Prostate gland (tissue), 2 donors: ENCODE measurements around the gene ORC5. TPM values are rescaled to one million over a fixed set of nuclear protein-coding genes. Genes with fewer than 3 reads are reported as not detected.
"Not testable (repeated sequence)": the region's sequence is repeated elsewhere in the genome, so short reads cannot be mapped to it uniquely, and the experiment has no call there.

Source experiments
- DNase-seq: peaks from one replicate; pipeline ENCODE4 v3.0.0-alpha.2; 2019; ENCODE audit warnings: low spot score
- H3K27ac ChIP-seq, 2 donors: fragments of 200-600 bp; sonication (generic); 2 replicates each; pipeline ENCODE4 v1.5.1; 2017 to 2019
- H3K27me3 ChIP-seq: fragments of 200-600 bp; sonication (generic); replicated peaks from 2 replicates; pipeline ENCODE4 v1.5.1; 2019; ENCODE audit not compliant: insufficient read depth
- H3K36me3 ChIP-seq, 2 donors: fragments of 200-600 bp; sonication (generic); 1 replicate in 1 of 2; 2 replicates in 1 of 2; pipeline versions ENCODE4 v1.5.1 to v1.8.1; 2017 to 2019
- H3K4me1 ChIP-seq: fragments of 200-600 bp; sonication (generic); replicated peaks from 2 replicates; pipeline ENCODE4 v1.5.1; 2019
- H3K4me3 ChIP-seq, 2 donors: fragments of 200-600 bp; sonication (generic); 2 replicates each; pipeline ENCODE4 v1.5.1; 2017 to 2019
- H3K9me3 ChIP-seq: fragments of 200-600 bp; sonication (generic); 2 replicates; pipeline ENCODE4 v1.5.1; 2017
- POLR2A ChIP-seq: fragments of 450-650 bp; IDR thresholded peaks from one replicate; pipeline ENCODE4 v1.6.1; 2016; ENCODE audit warnings: antibody characterized with exemption, mild to moderate bottlenecking
- POLR2AphosphoS5 ChIP-seq: sonication (generic); formaldehyde crosslinking; IDR thresholded peaks from one replicate; pipeline ENCODE4 v1.6.1; 2017; ENCODE audit warnings: antibody characterized with exemption
- WGBS: methylation state at CpG from one replicate; pipeline ENCODE4 v1.1.5; 2018; 5-methylcytosine and 5-hydroxymethylcytosine counted together
- intact Hi-C: fragments of 100-400 bp; cut with DNase I; formaldehyde crosslinking; loops from one replicate; pipeline ENCODE4 v1.14.2; 2022
- total RNA-seq, 2 donors: library from RNA; depleted of rRNA; stranded (reverse); fragments of >200 nt; gene quantifications; one replicate each; pipeline ENCODE4 v1.1.0, GENCODE V29; 2016
- TF ChIP-seq, protein P1 (sequence below), 4 experiments: fragments of 200-600 bp in 2 of 4; fragments of 450-650 bp in 2 of 4; sonication (generic) in 2 of 4; IDR thresholded peaks; 1 replicate in 3 of 4; 2 replicates in 1 of 4; pipeline ENCODE4 v1.5.1; 2016 to 2019; ENCODE audit warnings: antibody characterized with exemption in 4 of 4, mild to moderate bottlenecking in 2 of 4, moderate library complexity in 2 of 4

Gene ORC5
- total RNA-seq, 2 donors from 2014 or later: 31.6 to 50.5 TPM

GRCh38 chr7:104196161-104196560, 11.7 kb downstream of the ORC5 start:
- no peaks in the 10 kb centered on the region for H3K9me3 ChIP-seq
- no peaks in the 10 kb centered on the region for H3K27me3 ChIP-seq
- no peaks in the 10 kb centered on the region for H3K36me3 ChIP-seq
- DNase-seq: no peak
- intact Hi-C loops: no loop called here
- H3K4me1 ChIP-seq: no peaks in the 10 kb centered on the region
- no peak for TF ChIP-seq POLR2AphosphoS5
- TF ChIP-seq POLR2A: no peak
- TF ChIP-seq, protein P1, sequence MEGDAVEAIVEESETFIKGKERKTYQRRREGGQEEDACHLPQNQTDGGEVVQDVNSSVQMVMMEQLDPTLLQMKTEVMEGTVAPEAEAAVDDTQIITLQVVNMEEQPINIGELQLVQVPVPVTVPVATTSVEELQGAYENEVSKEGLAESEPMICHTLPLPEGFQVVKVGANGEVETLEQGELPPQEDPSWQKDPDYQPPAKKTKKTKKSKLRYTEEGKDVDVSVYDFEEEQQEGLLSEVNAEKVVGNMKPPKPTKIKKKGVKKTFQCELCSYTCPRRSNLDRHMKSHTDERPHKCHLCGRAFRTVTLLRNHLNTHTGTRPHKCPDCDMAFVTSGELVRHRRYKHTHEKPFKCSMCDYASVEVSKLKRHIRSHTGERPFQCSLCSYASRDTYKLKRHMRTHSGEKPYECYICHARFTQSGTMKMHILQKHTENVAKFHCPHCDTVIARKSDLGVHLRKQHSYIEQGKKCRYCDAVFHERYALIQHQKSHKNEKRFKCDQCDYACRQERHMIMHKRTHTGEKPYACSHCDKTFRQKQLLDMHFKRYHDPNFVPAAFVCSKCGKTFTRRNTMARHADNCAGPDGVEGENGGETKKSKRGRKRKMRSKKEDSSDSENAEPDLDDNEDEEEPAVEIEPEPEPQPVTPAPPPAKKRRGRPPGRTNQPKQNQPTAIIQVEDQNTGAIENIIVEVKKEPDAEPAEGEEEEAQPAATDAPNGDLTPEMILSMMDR (IDR thresholded peaks at IDR 0.05): no peak
- no peak overlapping the region for H3K4me3 ChIP-seq
- H3K27ac ChIP-seq: no peak overlapping the region
- WGBS: 94% methylated on average over 2 of the region's 2 CpGs

DNA sequence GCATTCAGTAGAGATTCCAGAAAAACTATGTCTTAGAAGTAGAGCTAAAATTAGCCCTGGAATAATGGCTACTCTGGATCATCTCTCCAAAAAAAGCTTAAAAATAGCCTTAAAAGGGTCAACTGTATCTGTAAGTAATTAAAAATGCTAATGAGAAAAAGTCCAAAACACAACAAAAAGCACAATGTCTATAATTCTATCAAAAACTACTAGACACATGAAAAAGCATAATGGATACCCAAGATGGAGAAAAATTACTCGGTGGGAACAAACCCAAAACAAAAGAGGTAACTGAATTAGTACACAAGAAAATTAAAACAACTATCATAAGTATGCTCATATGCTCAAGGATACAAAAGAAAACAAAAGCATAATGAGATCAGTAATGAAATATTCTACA, 15.4 kb downstream of the ORC5 start:
- Histone ChIP-seq H3K4me3 (no peak overlapping the region), H3K4me1 (no peaks in the 10 kb centered on the region), H3K36me3 (no peaks in the 10 kb centered on the region), H3K27me3 (no peaks in the 10 kb centered on the region), H3K9me3 (no peaks in the 10 kb centered on the region), H3K27ac (no peak overlapping the region)
- intact Hi-C loops: no loop called here
- TF ChIP-seq, protein P1 (IDR thresholded peaks at IDR 0.05): no peak
- TF ChIP-seq POLR2AphosphoS5 (no peak), POLR2A (no peak)
- no peak for DNase-seq
- WGBS: 98% methylated on average over 1 of the region's 1 CpG

GRCh38 chr7:104185346-104185745, 22.5 kb downstream of the ORC5 start:
- Histone ChIP-seq H3K4me1 (peaks cover 9% of the 10 kb centered on the region), H3K36me3 (no peaks in the 10 kb centered on the region), H3K4me3 (no peak overlapping the region), H3K27ac (no peak overlapping the region), H3K27me3 (no peaks in the 10 kb centered on the region), H3K9me3 (no peaks in the 10 kb centered on the region)
- WGBS: 11% methylated on average over 3 of the region's 3 CpGs
- intact Hi-C loops: no loop called here
- TF ChIP-seq, protein P1 (IDR thresholded peaks at IDR 0.05): no peak
- no peak for TF ChIP-seq POLR2A
- TF ChIP-seq POLR2AphosphoS5: peak; percentile 85
- peak; percentile 46 for DNase-seq

DNA sequence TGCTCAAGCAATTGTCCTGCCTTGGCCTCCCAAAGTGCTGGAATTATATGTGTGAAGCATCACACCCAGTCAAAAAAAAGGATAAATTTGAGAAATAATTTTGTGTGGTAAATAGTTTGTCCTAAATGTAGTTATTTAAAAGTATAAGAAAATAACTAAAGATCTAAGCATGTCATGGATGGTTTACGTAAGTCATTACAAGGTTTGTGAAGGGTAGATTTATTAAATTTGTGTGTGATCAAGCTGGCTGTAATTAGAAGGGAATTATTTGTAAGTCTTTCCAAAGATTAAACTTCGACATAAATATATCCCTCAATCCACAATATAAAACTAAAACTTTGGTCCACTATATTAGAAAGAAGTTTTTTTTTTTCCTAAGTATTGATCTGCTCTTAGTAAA, 28.6 kb downstream of the ORC5 start:
- WGBS: 96% methylated on average over 2 of the region's 2 CpGs
- intact Hi-C loops: no loop called here
- DNase-seq: no peak
- H3K9me3 ChIP-seq: no peaks in the 10 kb centered on the region
- no peak overlapping the region for H3K4me3 ChIP-seq
- H3K27ac ChIP-seq: no peak overlapping the region
- H3K4me1 ChIP-seq: peaks cover 3% of the 10 kb centered on the region
- no peaks in the 10 kb centered on the region for H3K27me3 ChIP-seq
- H3K36me3 ChIP-seq: no peaks in the 10 kb centered on the region
- TF ChIP-seq, protein P1 (IDR thresholded peaks at IDR 0.05): no peak
- no peak for TF ChIP-seq POLR2A

GRCh38 chr7:104177565-104178083, 30.2 kb downstream of the ORC5 start:
- H3K27me3 ChIP-seq, intact Hi-C loops, H3K36me3 ChIP-seq, DNase-seq, H3K4me3 ChIP-seq, H3K4me1 ChIP-seq, H3K9me3 ChIP-seq, H3K27ac ChIP-seq: not testable (repeated sequence)
- 99% methylated on average over 6 of the region's 6 CpGs for WGBS
